ENCODE data around the gene NEXN.

Gene NEXN

GRCh38 chr1:77888081-77888780, at the start of gene NEXN:
NEXN (plus strand) TSS chr1:77888624; CDS start chr1:77916107, 27,483 bp downstream.
- peak in 25 of 56 donors; percentile 6 to 54 (median 24) for DNase-seq

GRCh38 chr1:77841574-77841973, 46.9 kb upstream of the NEXN start:
- no peak for DNase-seq

- no peak for DNase-seq
These were observed 42.5 kb upstream of the NEXN start for GRCh38 chr1:77845951-77846350.

GRCh38 chr1:77846966-77847365, 41.5 kb upstream of the NEXN start:
- no peak for DNase-seq

- DNase-seq = no peak
These were observed 40.8 kb upstream of the NEXN start for GRCh38 chr1:77847621-77848080.

GRCh38 chr1:77850082-77850481, 38.3 kb upstream of the NEXN start:
- DNase-seq = no peak

GRCh38 chr1:77857552-77857951, 30.9 kb upstream of the NEXN start:
- DNase-seq = no peak

GRCh38 chr1:77858725-77859124, 29.7 kb upstream of the NEXN start:
- DNase-seq = no peak

GRCh38 chr1:77859248-77859647, 29.2 kb upstream of the NEXN start:
- DNase-seq = no peak

- DNase-seq = no peak
These were observed 22.1 kb upstream of the NEXN start for GRCh38 chr1:77866296-77866695.

GRCh38 chr1:77872645-77873044, 15.8 kb upstream of the NEXN start:
- DNase-seq = no peak

GRCh38 chr1:77873461-77873860, 15.0 kb upstream of the NEXN start:
- DNase-seq = no peak

- DNase-seq = no peak
These were observed 13.5 kb upstream of the NEXN start for GRCh38 chr1:77874804-77875445.

- DNase-seq = no peak
These were observed 11.5 kb upstream of the NEXN start for GRCh38 chr1:77876884-77877283.

- DNase-seq = no peak
These were observed 7.4 kb upstream of the NEXN start for GRCh38 chr1:77881061-77881460.

- DNase-seq = no peak
These were observed 6.0 kb upstream of the NEXN start for GRCh38 chr1:77882411-77882810.

GRCh38 chr1:77888781-77889642, 588 bp downstream of the NEXN start:
- peak in 12 of 56 donors; percentile 5 to 54 (median 28) for DNase-seq

GRCh38 chr1:77889671-77890070, 1.2 kb downstream of the NEXN start:
- no peak for DNase-seq

- no peak for DNase-seq
These were observed 2.8 kb downstream of the NEXN start for GRCh38 chr1:77891200-77891599.

GRCh38 chr1:77899647-77900320, 11.4 kb downstream of the NEXN start:
- no peak for DNase-seq

GRCh38 chr1:77900687-77901293, 12.4 kb downstream of the NEXN start:
- peak in 8 of 56 donors; percentile 1 to 34 (median 9) for DNase-seq
